SK-N-MC (cell line): ENCODE data around the gene MCF2L.

Experiments used
- EZH2 ChIP-seq: fragments of 200-600 bp; sonication (generic); IDR thresholded peaks from one replicate; pipeline ENCODE4 v1.6.1; 2017; ENCODE audit warnings: antibody characterized with exemption
- POLR2AphosphoS5 ChIP-seq: IDR thresholded peaks from 2 replicates; pipeline ENCODE4 v1.6.1; 2012; ENCODE audit warnings: mild to moderate bottlenecking, low read depth, low read length, borderline replicate concordance

DNA sequence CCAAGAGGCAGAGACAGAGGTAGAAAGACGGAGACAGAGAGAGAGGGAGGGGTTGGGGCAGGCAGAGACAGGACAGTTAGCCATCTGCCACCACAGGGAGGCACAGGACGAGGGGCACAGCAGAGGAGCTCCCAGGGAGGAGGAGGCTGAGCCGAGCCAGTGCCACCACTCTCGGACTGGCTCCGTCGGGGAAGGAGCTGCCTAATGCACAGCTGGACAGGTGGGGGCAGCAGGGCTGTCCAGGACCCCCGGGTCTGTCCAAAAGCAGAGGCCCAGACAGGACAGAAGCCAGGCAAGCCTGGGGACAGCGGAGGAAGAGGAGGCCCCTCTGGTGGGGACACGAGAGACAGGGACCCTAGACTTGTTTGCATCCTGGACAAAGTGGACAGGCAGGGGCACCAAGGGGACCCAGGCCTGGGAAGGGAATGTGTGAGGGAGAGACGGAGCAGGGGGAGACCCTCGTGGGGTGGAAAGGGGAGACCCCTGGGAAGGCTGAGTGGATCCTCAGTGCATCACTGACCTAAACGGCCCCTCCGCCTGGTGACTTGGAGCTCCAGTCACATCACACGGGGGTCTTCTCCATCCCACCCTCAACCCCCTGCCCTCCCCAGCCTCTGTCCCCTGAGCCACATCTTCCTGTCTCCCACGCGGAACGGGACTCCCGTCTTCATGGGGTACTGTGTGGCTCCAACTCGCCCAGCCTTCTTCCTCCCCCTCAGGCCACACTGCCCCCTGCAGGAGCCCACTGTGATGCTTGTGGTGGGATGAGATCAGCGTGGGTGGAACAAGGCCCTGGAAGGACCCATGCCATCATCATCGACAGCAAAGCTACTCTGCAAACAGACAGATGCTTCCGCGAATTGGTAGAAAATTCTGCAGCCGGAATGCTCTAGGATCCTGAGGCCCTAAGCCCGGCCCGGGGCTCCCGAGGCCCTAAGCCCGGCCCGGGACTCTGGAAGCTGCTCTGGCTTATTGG lies 154.5 kb downstream of the MCF2L start:
- TF ChIP-seq POLR2AphosphoS5 = no peak
- TF ChIP-seq EZH2 = no peak
